Suppressor macrophage (primary cell): ENCODE measurements around the gene ZFAND3.

Experiments used
- DNase-seq, 4 experiments: peaks; one replicate each; pipeline ENCODE4 v3.0.0-alpha.2; 2020 to 2022

Gene ZFAND3

GRCh38 chr6:37827603-37828265 is 8.2 kb downstream of the ZFAND3 start:
- DNase-seq: no peak

- no peak for DNase-seq
Measured at GRCh38 chr6:37830225-37830624, 10.7 kb downstream of the ZFAND3 start.

GRCh38 chr6:37831457-37831856 is 11.9 kb downstream of the ZFAND3 start:
- no peak for DNase-seq

GRCh38 chr6:37835923-37836322 is 16.4 kb downstream of the ZFAND3 start:
- DNase-seq: no peak

- peak in 2 of 4 experiments; percentile 19 to 34 for DNase-seq
Measured at GRCh38 chr6:37838219-37838921, 18.8 kb downstream of the ZFAND3 start.

GRCh38 chr6:37840143-37840939 is 20.8 kb downstream of the ZFAND3 start:
- DNase-seq: peak; percentile 18 to 55 (median 34)

GRCh38 chr6:37840940-37841300 is 21.4 kb downstream of the ZFAND3 start:
- DNase-seq: peak in 2 of 4 experiments; percentile 52 to 59

- DNase-seq: no peak
Measured at GRCh38 chr6:37845026-37845911, 25.7 kb downstream of the ZFAND3 start.

- DNase-seq: no peak
Measured at GRCh38 chr6:37845930-37846329, 26.4 kb downstream of the ZFAND3 start.

- no peak for DNase-seq
Measured at GRCh38 chr6:37847704-37848103, 28.2 kb downstream of the ZFAND3 start.

GRCh38 chr6:37848371-37848770 is 28.8 kb downstream of the ZFAND3 start:
- DNase-seq: no peak

- no peak for DNase-seq
Measured at GRCh38 chr6:37850260-37850659, 30.7 kb downstream of the ZFAND3 start.

GRCh38 chr6:37850728-37851285 is 31.3 kb downstream of the ZFAND3 start:
- DNase-seq: no peak

GRCh38 chr6:37851997-37852524 is 32.5 kb downstream of the ZFAND3 start:
- DNase-seq: no peak

- DNase-seq: no peak
Measured at GRCh38 chr6:37856285-37856684, 36.8 kb downstream of the ZFAND3 start.

- no peak for DNase-seq
Measured at GRCh38 chr6:37858363-37858762, 38.8 kb downstream of the ZFAND3 start.

GRCh38 chr6:37860226-37860839 is 40.8 kb downstream of the ZFAND3 start:
- DNase-seq: peak; percentile 57 to 79 (median 66)

GRCh38 chr6:37861452-37861851 is 41.9 kb downstream of the ZFAND3 start:
- DNase-seq: no peak

GRCh38 chr6:37862430-37862829 is 42.9 kb downstream of the ZFAND3 start:
- DNase-seq: no peak

GRCh38 chr6:37862992-37863391 is 43.5 kb downstream of the ZFAND3 start:
- no peak for DNase-seq

- no peak for DNase-seq
Measured at GRCh38 chr6:37864250-37864649, 44.7 kb downstream of the ZFAND3 start.
